HepG2 (cell line): Measurements from ENCODE around the gene SUN5. TPM values are rescaled to one million over a fixed set of nuclear protein-coding genes. Genes with fewer than 3 reads are reported as not detected.

Experiments used
- AFF4 ChIP-seq: sonication (generic); formaldehyde crosslinking; IDR thresholded peaks from 2 replicates; pipeline ENCODE4 v1.4.0; 2020; ENCODE audit warnings: missing genetic modification reagents
- REST ChIP-seq, 2 experiments: IDR thresholded peaks; 2 replicates each; pipeline ENCODE4 v1.6.1; 2011 to 2012; ENCODE audit warnings: low read length in 2 of 2, borderline replicate concordance in 1 of 2, low read depth in 1 of 2, mild to moderate bottlenecking in 1 of 2, moderate library complexity in 1 of 2
- SP4 ChIP-seq: sonication (generic); formaldehyde crosslinking; IDR thresholded peaks from 2 replicates; pipeline ENCODE4 v1.8.1; 2023; ENCODE audit warnings: mild to moderate bottlenecking, missing genetic modification reagents
- ZIK1 ChIP-seq: sonication (generic); formaldehyde crosslinking; IDR thresholded peaks from 2 replicates; pipeline ENCODE4 v1.5.0; 2020; ENCODE audit warnings: mild to moderate bottlenecking, low read depth, missing genetic modification reagents, borderline replicate concordance
- ZNF407 ChIP-seq: sonication (generic); formaldehyde crosslinking; IDR thresholded peaks from one replicate; pipeline ENCODE4 v1.5.1; 2020; ENCODE audit warnings: mild to moderate bottlenecking, missing genetic modification reagents; ENCODE audit errors: not compliant biosample characterization
- ZNF446 ChIP-seq: sonication (generic); formaldehyde crosslinking; IDR thresholded peaks from 2 replicates; pipeline ENCODE4 v1.5.0; 2020; ENCODE audit warnings: mild to moderate bottlenecking, missing genetic modification reagents
- ZNF547 ChIP-seq: sonication (generic); formaldehyde crosslinking; IDR thresholded peaks from 2 replicates; pipeline ENCODE4 v1.5.1; 2020; ENCODE audit warnings: mild to moderate bottlenecking, missing genetic modification reagents
- polyA plus RNA-seq, 8 experiments: library from polyadenylated mRNA; depleted of rRNA in 3 of 8; stranded (reverse) in 7 of 8; unstranded in 1 of 8; fragments of >200 nt; fragmentation: Illumina TruSeq in 4 of 8; extraction: Trizol in 4 of 8; gene quantifications; 2 replicates each; pipeline versions ENCODE4 v1.2.1 to v1.2.3, GENCODE V29; 2011 to 2016; ENCODE audit warnings: low read depth in 4 of 8, missing spikeins in 1 of 8, mixed read lengths in 1 of 8; ENCODE audit not compliant: insufficient read depth in 1 of 8
- total RNA-seq, 5 experiments: library from RNA; depleted of rRNA; stranded (reverse); fragments of >200 nt; fragmentation: Illumina TruSeq; extraction: Trizol; gene quantifications; 2 replicates each; pipeline ENCODE4 v1.2.3, GENCODE V29; 2016; ENCODE audit warnings: low read depth in 1 of 5

The SUN5 gene
- total and polyA plus RNA-seq, 2 of the 13 experiments (the other 11 are each of a cell fraction or from before 2014, with no cell fraction given): not detected

- TF ChIP-seq REST (IDR thresholded peaks at IDR 0.05; ENCODE audit: borderline replicate concordance in 1 of 2, low read depth in 1 of 2, low read length in 2 of 2) (peak in 1 of 2 experiments; percentile 5; a peak in 2 of 4 replicates), ZNF547 (0 out of 2 replicates have a peak, but pooled peaks have one; percentile 85), ZNF446 (CRISPR knock-in tag) (peak; percentile 94; the same call in 1 of the 2 replicates), AFF4 (CRISPR knock-in tag) (peak; percentile 28), SP4 (CRISPR knock-in tag) (peak; percentile 1; the same call in 1 of the 2 replicates), ZIK1 (CRISPR knock-in tag) (peak; percentile 38; the same call in 1 of the 2 replicates), ZNF407 (CRISPR knock-in tag) (peak; percentile 45)
Observed at GRCh38 chr20:33026072-33026778, 22.0 kb upstream of the SUN5 start (continued).
